Thyroid gland (tissue), 4 donors: ENCODE data around the gene CRY2. TPM values are rescaled to one million over a fixed set of nuclear protein-coding genes. Genes with fewer than 3 reads are reported as not detected.
"Not testable (repeated sequence)": the region's sequence is repeated elsewhere in the genome, so short reads cannot be mapped to it uniquely, and the experiment has no call there.

Experiments used
- DNase-seq, 2 donors: peaks; one replicate each; pipeline ENCODE4 v3.0.0-alpha.2; 2019
- H3K27ac ChIP-seq, 3 donors: fragments of 200-600 bp; sonication (generic); 1 replicate in 2 of 3; 2 replicates in 1 of 3; pipeline ENCODE4 v1.5.1; 2016 to 2019; ENCODE audit warnings: mild to moderate bottlenecking in 1 of 3, moderate library complexity in 1 of 3
- H3K27me3 ChIP-seq: fragments of 200-600 bp; sonication (generic); one replicate; pipeline ENCODE4 v1.5.1; 2019
- H3K36me3 ChIP-seq, 2 donors: fragments of 200-600 bp; sonication (generic); one replicate each; pipeline ENCODE4 v1.5.1; 2016 to 2019
- H3K4me1 ChIP-seq, 2 donors: fragments of 200-600 bp; sonication (generic); one replicate each; pipeline ENCODE4 v1.5.1; 2017 to 2019
- H3K4me3 ChIP-seq, 3 donors: fragments of 200-600 bp; sonication (generic); replicated peaks in 1 of 3; 1 replicate in 2 of 3; 2 replicates in 1 of 3; pipeline ENCODE4 v1.5.1; 2016; ENCODE audit warnings: mild to moderate bottlenecking in 1 of 3
- H3K9me3 ChIP-seq: fragments of 200-600 bp; sonication (generic); one replicate; pipeline ENCODE4 v1.5.1; 2017
- CTCF ChIP-seq, 6 experiments: fragments of 200-600 bp in 3 of 6; fragments of 450-650 bp in 3 of 6; sonication (generic) in 3 of 6; IDR thresholded peaks; one replicate each; pipeline ENCODE4 v1.5.1; 2016 to 2019; ENCODE audit warnings: antibody characterized with exemption in 6 of 6, mild to moderate bottlenecking in 2 of 6, inconsistent platforms in 1 of 6, moderate library complexity in 1 of 6
- POLR2A ChIP-seq, 2 donors: fragments of 450-650 bp; IDR thresholded peaks; one replicate each; pipeline ENCODE4 v1.6.1; 2017; ENCODE audit warnings: antibody characterized with exemption in 2 of 2, mild to moderate bottlenecking in 2 of 2, moderate library complexity in 1 of 2
- WGBS, 2 donors: methylation state at CpG; one replicate each; pipeline ENCODE4 v1.1.5; 2017; 5-methylcytosine and 5-hydroxymethylcytosine counted together
- intact Hi-C: fragments of 100-400 bp; cut with DNase I; formaldehyde crosslinking; loops from one replicate; pipeline ENCODE4 v1.15.1; 2023
- total RNA-seq, 4 donors: library from RNA; depleted of rRNA; stranded (reverse); fragments of >200 nt; gene quantifications; one replicate each; pipeline ENCODE4 v1.2.3, GENCODE V29; 2016

CRY2 gene
- total RNA-seq, 4 donors from 2014 or later = 49.5 to 117 (median 57.8) TPM

- no peaks in the 10 kb centered on the region for H3K4me1 ChIP-seq
- WGBS, 2 donors = 69 to 71% methylated on average over 9 of the region's 9 CpGs
Measured at GRCh38 chr11:45832811-45833441, 14.3 kb upstream of the CRY2 start.

GRCh38 chr11:45833761-45834160 is 13.5 kb upstream of the CRY2 start:
- intact Hi-C loops = no loop called here
- Histone ChIP-seq H3K27ac (no peak overlapping the region), H3K4me1 (no peaks in the 10 kb centered on the region), H3K36me3 (no peaks in the 10 kb centered on the region), H3K27me3 (no peaks in the 10 kb centered on the region), H3K9me3 (no peaks in the 10 kb centered on the region), H3K4me3 (no peak overlapping the region)
- DNase-seq = no peak
- WGBS, 2 donors = 74 to 87% methylated on average over 3 of the region's 3 CpGs
- no peak for TF ChIP-seq CTCF (IDR thresholded peaks at IDR 0.05)

More at GRCh38 chr11:45832811-45833441, 14.3 kb upstream of the CRY2 start:
- H3K27ac ChIP-seq = no peak overlapping the region
- no peak for DNase-seq
- no peaks in the 10 kb centered on the region for H3K36me3 ChIP-seq
- H3K27me3 ChIP-seq = no peaks in the 10 kb centered on the region
- TF ChIP-seq POLR2A (IDR thresholded peaks at IDR 0.05) (no peak), CTCF (IDR thresholded peaks at IDR 0.05) (no peak)
- intact Hi-C loops = no loop called here
- H3K4me3 ChIP-seq = no peak overlapping the region
- H3K9me3 ChIP-seq = no peaks in the 10 kb centered on the region

DNA sequence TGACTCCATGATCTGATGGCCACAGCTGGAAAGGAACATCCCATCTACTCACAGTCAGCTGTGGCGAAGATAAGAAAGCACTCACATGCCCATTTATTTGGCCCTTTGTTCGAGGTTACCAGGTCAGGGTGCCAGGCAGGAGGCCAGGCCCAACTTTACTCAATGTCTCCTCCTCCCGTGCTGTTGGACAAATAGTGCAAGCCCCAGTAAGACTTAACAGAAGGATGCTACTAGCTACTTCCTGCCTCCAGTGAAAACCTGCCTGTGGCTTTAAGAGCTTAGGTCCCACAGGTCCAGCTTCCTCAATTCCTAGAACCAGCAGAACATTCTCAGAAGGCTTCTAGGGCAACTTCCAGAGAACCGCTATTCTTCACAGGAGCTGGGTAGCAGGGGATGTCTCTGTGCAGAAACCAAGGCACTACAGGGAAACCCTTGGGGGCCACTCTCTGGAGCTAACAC is 12.9 kb upstream of the CRY2 start:
- intact Hi-C loops = no loop called here
- no peak overlapping the region for H3K27ac ChIP-seq
- H3K36me3 ChIP-seq = no peaks in the 10 kb centered on the region
- no peaks in the 10 kb centered on the region for H3K9me3 ChIP-seq
- H3K27me3 ChIP-seq = no peaks in the 10 kb centered on the region
- DNase-seq = no peak
- no peaks in the 10 kb centered on the region for H3K4me1 ChIP-seq
- TF ChIP-seq POLR2A (IDR thresholded peaks at IDR 0.05) (no peak), CTCF (IDR thresholded peaks at IDR 0.05) (no peak)
- no peak overlapping the region for H3K4me3 ChIP-seq
- WGBS, 2 donors = 74 to 78% methylated on average over 4 of the region's 4 CpGs

DNA sequence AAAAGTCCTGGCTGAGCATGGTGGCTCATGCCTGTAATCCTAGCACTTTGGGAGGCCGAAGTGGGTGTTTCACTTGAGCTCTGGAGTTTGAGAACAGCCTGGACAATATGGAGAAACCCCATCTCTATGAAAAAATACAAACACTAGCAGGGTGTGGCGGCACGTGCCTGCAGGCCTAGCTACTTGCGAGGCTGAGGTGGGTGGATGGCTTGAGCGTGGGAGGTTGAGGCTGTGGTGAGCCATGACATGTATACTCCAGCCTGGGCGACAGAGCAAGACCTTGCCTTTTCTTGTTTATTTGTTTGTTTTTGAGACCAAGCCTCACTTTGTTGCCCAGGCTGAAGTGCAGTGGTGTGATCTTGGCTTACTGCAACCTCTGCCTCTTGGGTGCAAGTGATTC is 8.1 kb upstream of the CRY2 start:
- H3K27me3 ChIP-seq = no peaks in the 10 kb centered on the region
- H3K27ac ChIP-seq = no peak overlapping the region
- 93% methylated on average over 6 of the region's 6 CpGs for WGBS, 2 donors
- H3K9me3 ChIP-seq = no peaks in the 10 kb centered on the region
- H3K4me1 ChIP-seq = peaks cover 0 to 9% of the 10 kb centered on the region in 2 donors
- no peak for DNase-seq
- intact Hi-C loops = no loop called here
- TF ChIP-seq POLR2A (IDR thresholded peaks at IDR 0.05) (no peak), CTCF (IDR thresholded peaks at IDR 0.05) (no peak)
- H3K4me3 ChIP-seq = no peak overlapping the region
- H3K36me3 ChIP-seq = no peaks in the 10 kb centered on the region

GRCh38 chr11:45840251-45840650 is 7.0 kb upstream of the CRY2 start:
- H3K4me3 ChIP-seq, DNase-seq, H3K36me3 ChIP-seq, H3K4me1 ChIP-seq, H3K27me3 ChIP-seq, intact Hi-C loops, H3K9me3 ChIP-seq, H3K27ac ChIP-seq: not testable (repeated sequence)
- WGBS, 2 donors = 89 to 91% methylated on average over 13 of the region's 13 CpGs
